ENCODE measurements around the gene TRIM28. TPM values are rescaled to one million over a fixed set of nuclear protein-coding genes. Genes with fewer than 3 reads are reported as not detected.
A peak's percentile ranks its signal among the peaks of the same experiment; 100 is the strongest.

Gene TRIM28
- total RNA-seq, 2 donors from 2014 or later, result 427 to 525 TPM

DNA sequence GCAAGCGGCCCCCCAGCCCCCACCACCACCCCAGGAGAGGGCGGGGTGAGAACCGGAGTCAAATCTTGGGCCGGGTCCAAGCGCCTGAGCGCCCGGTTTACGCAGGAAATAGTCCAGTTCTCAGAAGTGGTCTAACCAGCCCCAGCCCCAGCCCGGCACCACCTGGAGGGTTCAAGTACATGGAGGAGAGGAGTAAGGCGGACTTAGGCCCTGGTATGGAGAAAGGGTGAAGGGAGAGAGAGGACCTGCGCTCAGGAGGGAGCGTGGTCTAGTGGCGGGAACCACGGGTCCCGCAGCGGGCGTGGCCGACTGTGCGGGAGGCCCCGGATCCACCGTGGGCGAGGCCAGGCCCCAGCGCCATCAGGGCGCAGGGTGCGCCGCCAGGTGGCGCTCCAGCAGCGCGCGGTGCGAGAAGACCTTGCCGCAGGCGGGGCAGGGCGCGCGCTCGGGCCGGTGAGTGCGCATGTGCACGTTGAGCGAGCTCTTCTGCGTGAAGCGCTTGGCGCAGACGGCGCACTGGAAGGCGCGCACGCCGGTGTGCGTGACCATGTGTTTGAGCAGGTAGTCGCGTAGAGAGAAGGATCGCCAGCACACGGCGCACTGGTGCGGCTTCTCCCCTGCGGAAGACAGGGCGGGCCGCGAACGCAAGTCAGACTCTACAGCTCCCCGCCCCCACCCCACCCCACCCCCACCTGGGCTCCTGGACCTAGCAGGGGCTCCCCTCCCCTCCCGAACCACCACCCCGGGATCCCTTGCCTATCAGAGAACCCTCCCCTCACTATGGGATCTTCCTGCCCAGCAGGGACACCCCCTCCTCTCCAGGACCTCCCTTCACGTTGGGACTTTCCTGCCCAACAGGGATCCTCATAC, 29.9 kb upstream of the TRIM28 start:
- ATAC-seq (peak; percentile 95), DNase-seq (peak; percentile 90 to 97 (median 93))
- Mint-ChIP-seq H3K4me1 (peaks cover 25% of the 10 kb centered on the region), H3K36me3 (ENCODE audit: low read depth) (no peaks in the 10 kb centered on the region), H3K27ac (peak overlapping the region; percentile 60), H3K27me3 (no peaks in the 10 kb centered on the region), H3K4me3 (peak overlapping the region; percentile 84)
- H3K9me3 ChIP-seq (ENCODE audit: control insufficient read depth, low read length, poor library complexity, severe bottlenecking), result no peaks in the 10 kb centered on the region

DNA sequence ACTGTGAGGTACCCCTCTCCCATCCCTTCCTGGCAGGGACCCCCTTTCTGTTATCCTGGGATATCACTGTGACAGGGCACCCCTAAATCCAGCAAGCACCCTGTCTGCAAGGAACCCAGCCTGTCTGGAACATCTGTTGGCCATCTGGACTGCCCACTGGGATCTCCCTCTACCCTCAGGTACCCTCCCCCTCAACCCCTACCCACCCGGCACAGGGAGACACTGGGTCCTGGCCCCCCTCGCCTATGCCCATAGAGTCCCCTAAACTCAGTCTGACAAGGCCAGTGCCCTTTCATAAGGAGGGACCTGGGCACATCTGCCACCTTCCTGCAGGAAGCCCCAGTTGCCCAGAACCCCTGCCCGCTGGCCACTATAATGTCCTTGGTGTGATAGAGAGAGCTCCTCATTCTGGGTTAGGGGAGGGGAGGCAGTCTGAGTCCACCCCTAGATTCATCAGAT, 29.3 kb upstream of the TRIM28 start:
- H3K9me3 ChIP-seq (ENCODE audit: control insufficient read depth, low read length, poor library complexity, severe bottlenecking), result no peaks in the 10 kb centered on the region
- Mint-ChIP-seq H3K36me3 (ENCODE audit: low read depth) (peaks cover under 1% of the 10 kb centered on the region), H3K27me3 (no peaks in the 10 kb centered on the region), H3K4me1 (peaks cover 31% of the 10 kb centered on the region), H3K4me3 (peak overlapping the region; percentile 84), H3K27ac (peak overlapping the region; percentile 60)
- no peak for ATAC-seq
- DNase-seq, result no peak

DNA sequence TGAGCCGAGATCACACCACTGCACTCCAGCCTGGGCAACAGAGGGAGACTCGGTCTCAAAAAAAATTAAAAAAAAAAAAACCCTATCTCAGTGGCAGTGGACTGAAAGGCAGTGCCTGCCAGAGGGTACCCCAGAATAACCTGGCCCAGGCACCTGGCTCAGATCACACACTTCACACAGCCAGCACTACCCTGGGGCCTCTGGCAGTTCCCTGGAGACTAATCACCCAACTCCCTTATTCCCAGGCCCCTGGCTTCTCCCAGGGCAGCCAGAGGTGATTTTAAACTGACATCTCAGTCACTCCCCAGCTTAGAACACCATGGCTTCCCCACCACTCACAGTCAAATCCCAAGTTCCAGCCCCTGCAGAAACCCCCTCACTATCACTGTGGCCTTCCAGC, 28.6 kb upstream of the TRIM28 start:
- DNase-seq, result no peak
- no peak for ATAC-seq
- Mint-ChIP-seq H3K4me3 (peak overlapping the region; percentile 67), H3K36me3 (ENCODE audit: low read depth) (peaks cover 2% of the 10 kb centered on the region), H3K27me3 (no peaks in the 10 kb centered on the region), H3K4me1 (peaks cover 37% of the 10 kb centered on the region), H3K27ac (no peak overlapping the region)
- no peaks in the 10 kb centered on the region for H3K9me3 ChIP-seq (ENCODE audit: control insufficient read depth, low read length, poor library complexity, severe bottlenecking)

DNA sequence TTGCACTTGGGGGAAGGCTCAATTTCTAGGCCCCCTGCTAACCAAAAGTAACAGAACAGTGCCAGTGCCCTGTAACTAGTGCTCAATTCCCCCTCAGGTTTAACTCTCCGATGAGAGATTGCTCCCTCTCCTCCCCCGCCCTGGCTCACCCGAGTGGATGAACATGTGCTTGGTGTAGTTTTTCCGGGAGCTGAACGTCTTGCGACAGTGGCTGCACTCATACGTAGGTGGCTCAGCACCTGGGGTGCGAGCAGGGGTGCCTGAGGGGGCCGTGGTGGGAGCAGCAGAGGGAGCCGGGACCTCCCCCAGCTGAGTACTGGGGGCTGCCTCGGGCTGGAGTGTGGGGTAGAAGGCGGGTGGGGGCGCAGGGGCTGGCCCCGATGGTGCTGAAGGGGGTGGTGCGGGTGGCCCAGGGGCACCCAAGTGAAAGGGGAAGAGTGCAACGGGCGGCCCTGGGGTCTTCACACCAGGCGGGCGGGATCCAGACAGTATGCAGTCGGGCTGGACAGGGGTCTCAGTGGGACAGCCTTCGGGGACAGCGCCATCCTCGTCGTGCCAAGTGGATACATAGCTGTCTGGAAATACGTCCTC, 27.5 kb upstream of the TRIM28 start:
- no peaks in the 10 kb centered on the region for H3K27me3 Mint-ChIP-seq
- no peaks in the 10 kb centered on the region for H3K9me3 ChIP-seq (ENCODE audit: control insufficient read depth, low read length, poor library complexity, severe bottlenecking)
- peaks cover 2% of the 10 kb centered on the region for H3K36me3 Mint-ChIP-seq (ENCODE audit: low read depth)
- ATAC-seq (no peak), DNase-seq (no peak)
- no peak overlapping the region for H3K4me3 Mint-ChIP-seq
- H3K27ac Mint-ChIP-seq, result no peak overlapping the region
- H3K4me1 Mint-ChIP-seq, result peaks cover 39% of the 10 kb centered on the region

DNA sequence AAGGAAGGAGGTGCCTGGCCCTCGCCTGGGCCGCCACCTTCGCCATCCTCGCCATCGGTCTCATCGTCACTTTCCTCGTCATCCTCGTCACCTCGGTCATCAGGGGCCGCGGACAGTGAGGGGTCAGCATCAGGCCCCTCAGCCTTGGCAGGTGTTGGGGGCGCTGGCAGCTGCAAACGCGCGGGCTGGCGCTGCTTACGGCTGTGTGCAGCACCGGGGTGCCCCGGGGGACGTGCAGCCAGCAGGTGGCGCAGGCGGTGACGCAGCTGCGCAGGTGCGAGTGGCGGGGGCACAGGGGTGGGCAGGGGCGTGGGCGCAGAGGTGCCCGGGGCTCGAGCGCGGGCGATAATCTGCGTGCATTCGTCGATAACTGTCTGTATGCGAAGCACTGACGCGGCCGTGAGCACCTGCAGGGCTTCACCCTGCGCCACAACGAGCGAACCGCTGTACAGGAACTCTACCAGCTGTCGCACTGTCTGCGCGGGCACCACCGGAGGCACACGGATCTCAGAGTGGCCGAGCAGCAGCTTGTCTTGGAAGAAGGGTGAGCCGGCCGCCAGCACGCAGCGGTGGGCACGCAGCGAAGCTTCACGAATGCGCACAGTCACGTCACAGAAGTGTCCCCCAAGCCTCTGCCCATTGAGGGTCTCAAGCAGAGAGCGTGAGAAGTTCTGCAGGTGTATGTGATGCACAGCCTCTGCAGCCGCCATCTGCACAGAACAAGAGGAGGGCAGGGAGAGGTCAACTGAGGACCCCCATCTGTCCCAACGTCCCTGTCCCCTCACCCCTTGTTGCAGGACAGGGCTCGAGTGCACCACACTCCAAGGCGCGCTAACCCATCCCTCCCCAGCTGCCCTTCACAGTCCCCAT, 26.7 kb upstream of the TRIM28 start:
- Mint-ChIP-seq H3K4me3 (no peak overlapping the region), H3K4me1 (peaks cover 39% of the 10 kb centered on the region), H3K27me3 (no peaks in the 10 kb centered on the region), H3K27ac (no peak overlapping the region), H3K36me3 (ENCODE audit: low read depth) (peaks cover 2% of the 10 kb centered on the region)
- H3K9me3 ChIP-seq (ENCODE audit: control insufficient read depth, low read length, poor library complexity, severe bottlenecking), result no peaks in the 10 kb centered on the region
- DNase-seq (no peak), ATAC-seq (no peak)

- H3K36me3 Mint-ChIP-seq (ENCODE audit: low read depth), result peaks cover 2% of the 10 kb centered on the region
- no peak for ATAC-seq
- H3K27ac Mint-ChIP-seq, result peak overlapping the region; percentile 96
- H3K27me3 Mint-ChIP-seq, result no peaks in the 10 kb centered on the region
- no peaks in the 10 kb centered on the region for H3K9me3 ChIP-seq (ENCODE audit: control insufficient read depth, low read length, poor library complexity, severe bottlenecking)
- peak overlapping the region; percentile 97 for H3K4me3 Mint-ChIP-seq
- DNase-seq, result no peak
- H3K4me1 Mint-ChIP-seq, result peaks cover 39% of the 10 kb centered on the region
Observed at GRCh38 chr19:58518256-58519086, 25.4 kb upstream of the TRIM28 start.

- Mint-ChIP-seq H3K36me3 (ENCODE audit: low read depth) (peaks cover 2% of the 10 kb centered on the region), H3K4me1 (peaks cover 36% of the 10 kb centered on the region), H3K27me3 (no peaks in the 10 kb centered on the region), H3K27ac (peak overlapping the region; percentile 96), H3K4me3 (peak overlapping the region; percentile 97)
- ATAC-seq (peak; percentile 17), DNase-seq (peak; percentile 30 to 32 (median 31))
- H3K9me3 ChIP-seq (ENCODE audit: control insufficient read depth, low read length, poor library complexity, severe bottlenecking), result no peaks in the 10 kb centered on the region
Observed at GRCh38 chr19:58519087-58519354, 24.8 kb upstream of the TRIM28 start.

DNA sequence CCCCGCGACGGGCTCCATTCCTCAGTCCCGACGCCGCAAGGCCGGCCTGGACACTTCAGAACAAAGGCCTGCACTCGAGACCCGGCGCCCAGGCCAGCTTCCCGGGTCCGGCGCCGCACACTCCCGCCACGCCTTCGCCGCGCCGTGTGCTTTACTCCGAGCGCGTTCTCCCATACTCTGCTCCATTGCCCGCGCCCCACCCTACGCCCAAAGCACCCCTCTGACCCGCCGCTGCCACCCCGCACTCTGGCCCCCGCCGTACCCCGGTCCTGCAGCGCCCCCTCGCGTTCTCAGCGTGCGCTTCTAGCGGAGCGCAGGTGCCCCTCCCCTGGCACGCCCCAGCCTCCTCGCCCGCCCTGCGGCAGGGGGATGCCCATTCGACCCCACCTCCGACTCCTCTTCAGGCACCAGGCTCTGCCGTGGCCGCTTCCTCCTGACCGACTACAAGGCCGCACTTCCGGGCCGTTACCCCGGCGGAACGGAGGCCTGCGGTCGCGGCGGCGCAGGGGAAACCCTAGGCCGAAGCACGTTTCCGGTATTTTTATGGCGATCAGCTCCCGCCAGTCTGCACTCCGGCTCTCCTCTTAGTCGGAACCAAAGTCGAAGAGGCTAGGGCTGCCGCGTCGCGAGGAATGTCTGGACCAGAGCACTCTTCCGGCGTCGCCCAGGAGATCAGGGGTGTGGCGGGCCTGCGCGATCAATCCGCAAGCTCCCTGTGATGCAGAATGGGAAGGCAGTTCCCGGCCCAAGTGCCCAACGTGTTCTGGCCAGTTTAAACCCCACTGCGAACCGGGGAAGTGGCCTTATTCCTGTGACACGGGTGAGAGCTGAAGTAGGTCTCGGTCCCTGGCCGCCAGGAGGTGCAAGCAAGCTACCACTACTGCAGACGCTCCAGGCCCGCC, 24.3 kb upstream of the TRIM28 start, which contains the start of gene ZBTB45:
Gene ZBTB45 (minus strand): TSS at position 456 of the 902 bp plus-strand sequence. CDS start 2,137 bp downstream, outside the sequence.
- Mint-ChIP-seq H3K36me3 (ENCODE audit: low read depth) (peaks cover 2% of the 10 kb centered on the region), H3K27ac (peak within 1 kb of the TSS; percentile 96), H3K4me1 (peaks cover 35% of the 10 kb centered on the region), H3K4me3 (peak within 1 kb of the TSS; percentile 97), H3K27me3 (no peaks in the 10 kb centered on the region)
- ATAC-seq (peak; percentile 85), DNase-seq (peak; percentile 84 to 91 (median 87))
- no peaks in the 10 kb centered on the region for H3K9me3 ChIP-seq (ENCODE audit: control insufficient read depth, low read length, poor library complexity, severe bottlenecking)

DNA sequence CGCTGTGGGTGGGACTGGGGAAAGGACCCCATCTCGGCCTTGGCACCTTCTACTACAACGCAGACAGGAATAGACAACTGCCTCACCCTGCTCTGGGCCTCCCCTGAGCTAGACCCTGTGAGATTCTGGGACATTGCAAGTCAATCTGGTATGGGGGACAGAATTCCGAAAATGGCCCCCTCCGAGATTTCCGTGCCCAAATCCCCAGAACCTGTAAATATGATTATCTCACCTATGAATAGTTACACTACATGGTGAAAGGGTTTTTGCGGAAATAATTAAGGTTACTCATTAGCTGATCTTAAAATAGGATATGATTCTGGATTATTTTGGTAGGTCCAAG, 23.6 kb upstream of the TRIM28 start:
- ATAC-seq (no peak), DNase-seq (no peak)
- Mint-ChIP-seq H3K27ac (peak overlapping the region; percentile 96), H3K36me3 (ENCODE audit: low read depth) (peaks cover 2% of the 10 kb centered on the region), H3K27me3 (no peaks in the 10 kb centered on the region), H3K4me3 (peak overlapping the region; percentile 97), H3K4me1 (peaks cover 32% of the 10 kb centered on the region)
- no peaks in the 10 kb centered on the region for H3K9me3 ChIP-seq (ENCODE audit: control insufficient read depth, low read length, poor library complexity, severe bottlenecking)

- H3K4me1 Mint-ChIP-seq, result peaks cover 25% of the 10 kb centered on the region
Observed at GRCh38 chr19:58521651-58522050, 22.2 kb upstream of the TRIM28 start.

GRCh38 chr19:58522709-58523108, 21.2 kb upstream of the TRIM28 start:
- Mint-ChIP-seq H3K4me3 (no peak overlapping the region), H3K36me3 (ENCODE audit: low read depth) (peaks cover 2% of the 10 kb centered on the region), H3K27ac (no peak overlapping the region), H3K27me3 (no peaks in the 10 kb centered on the region), H3K4me1 (peaks cover 25% of the 10 kb centered on the region)
- no peak for ATAC-seq
- DNase-seq, result no peak
- H3K9me3 ChIP-seq (ENCODE audit: control insufficient read depth, low read length, poor library complexity, severe bottlenecking), result no peaks in the 10 kb centered on the region

More at GRCh38 chr19:58521651-58522050, 22.2 kb upstream of the TRIM28 start:
- Mint-ChIP-seq H3K27me3 (no peaks in the 10 kb centered on the region), H3K4me3 (no peak overlapping the region), H3K36me3 (ENCODE audit: low read depth) (peaks cover 2% of the 10 kb centered on the region), H3K27ac (no peak overlapping the region)
- DNase-seq, result no peak
- no peak for ATAC-seq
- no peaks in the 10 kb centered on the region for H3K9me3 ChIP-seq (ENCODE audit: control insufficient read depth, low read length, poor library complexity, severe bottlenecking)

DNA sequence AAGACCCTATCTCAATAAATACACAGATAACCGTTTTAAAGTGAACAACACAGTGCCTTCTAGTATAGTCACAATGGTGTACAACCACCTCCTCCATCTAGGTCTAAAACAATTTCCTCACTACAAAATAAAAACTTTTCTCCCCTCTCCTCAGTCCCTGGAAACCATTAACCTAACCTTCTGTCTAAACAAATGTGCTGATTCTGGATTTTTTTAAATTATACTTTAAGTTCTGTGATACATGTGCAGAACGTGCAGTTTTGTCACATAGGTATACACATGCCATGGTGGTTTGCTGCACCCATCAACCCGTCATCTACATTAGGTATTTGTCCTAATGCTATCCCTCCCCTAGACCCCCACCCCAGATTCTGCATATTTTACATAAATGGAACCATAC, 14.5 kb upstream of the TRIM28 start:
- Mint-ChIP-seq H3K36me3 (ENCODE audit: low read depth) (no peaks in the 10 kb centered on the region), H3K4me3 (no peak overlapping the region), H3K27ac (no peak overlapping the region), H3K4me1 (no peaks in the 10 kb centered on the region), H3K27me3 (no peaks in the 10 kb centered on the region)
- no peaks in the 10 kb centered on the region for H3K9me3 ChIP-seq (ENCODE audit: control insufficient read depth, low read length, poor library complexity, severe bottlenecking)
- DNase-seq (no peak), ATAC-seq (no peak)

Data from T-helper 17 cell (primary cell).